SK-N-MC (cell line): ENCODE measurements around the gene PDXP.

Experiments used
- EZH2 ChIP-seq: fragments of 200-600 bp; sonication (generic); IDR thresholded peaks from one replicate; pipeline ENCODE4 v1.6.1; 2017; ENCODE audit warnings: antibody characterized with exemption
- POLR2AphosphoS5 ChIP-seq: IDR thresholded peaks from 2 replicates; pipeline ENCODE4 v1.6.1; 2012; ENCODE audit warnings: mild to moderate bottlenecking, low read depth, low read length, borderline replicate concordance

DNA sequence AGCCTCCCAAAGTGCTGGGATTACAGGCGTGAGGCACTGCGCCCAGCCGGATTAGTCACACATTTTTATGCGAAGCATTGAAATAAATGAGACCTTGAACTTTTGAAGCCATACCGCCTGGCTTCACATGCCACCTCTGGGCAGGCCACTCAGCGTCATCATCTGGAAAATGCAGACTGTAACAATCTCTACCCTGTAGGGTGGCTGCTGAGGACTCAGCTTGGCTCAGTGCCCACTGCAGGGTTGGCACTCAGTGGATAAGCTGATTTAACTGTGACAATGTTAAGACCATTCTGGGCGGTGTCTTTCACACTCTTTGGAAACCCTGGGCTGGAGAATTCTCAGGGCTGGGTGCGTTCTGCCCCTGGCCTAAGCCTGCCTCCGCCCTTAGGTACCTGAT lies 10.6 kb upstream of the PDXP start:
- TF ChIP-seq EZH2, result no peak
- no peak for TF ChIP-seq POLR2AphosphoS5
